Stromal cell of bone marrow (primary cell): ENCODE data around the gene GIGYF2.
"Not testable (repeated sequence)": the region's sequence is repeated elsewhere in the genome, so short reads cannot be mapped to it uniquely, and the experiment has no call there.

Experiments used
- DNase-seq: peaks from one replicate; pipeline ENCODE4 v3.0.0-alpha.2; 2012; ENCODE audit warnings: low read depth

Gene GIGYF2

GRCh38 chr2:232896111-232896510, 199.0 kb downstream of the GIGYF2 start:
- DNase-seq: no peak

- DNase-seq: no peak
These were observed 199.8 kb downstream of the GIGYF2 start for GRCh38 chr2:232896720-232897597.

- no peak for DNase-seq
These were observed 200.7 kb downstream of the GIGYF2 start for GRCh38 chr2:232897598-232898408.

DNA sequence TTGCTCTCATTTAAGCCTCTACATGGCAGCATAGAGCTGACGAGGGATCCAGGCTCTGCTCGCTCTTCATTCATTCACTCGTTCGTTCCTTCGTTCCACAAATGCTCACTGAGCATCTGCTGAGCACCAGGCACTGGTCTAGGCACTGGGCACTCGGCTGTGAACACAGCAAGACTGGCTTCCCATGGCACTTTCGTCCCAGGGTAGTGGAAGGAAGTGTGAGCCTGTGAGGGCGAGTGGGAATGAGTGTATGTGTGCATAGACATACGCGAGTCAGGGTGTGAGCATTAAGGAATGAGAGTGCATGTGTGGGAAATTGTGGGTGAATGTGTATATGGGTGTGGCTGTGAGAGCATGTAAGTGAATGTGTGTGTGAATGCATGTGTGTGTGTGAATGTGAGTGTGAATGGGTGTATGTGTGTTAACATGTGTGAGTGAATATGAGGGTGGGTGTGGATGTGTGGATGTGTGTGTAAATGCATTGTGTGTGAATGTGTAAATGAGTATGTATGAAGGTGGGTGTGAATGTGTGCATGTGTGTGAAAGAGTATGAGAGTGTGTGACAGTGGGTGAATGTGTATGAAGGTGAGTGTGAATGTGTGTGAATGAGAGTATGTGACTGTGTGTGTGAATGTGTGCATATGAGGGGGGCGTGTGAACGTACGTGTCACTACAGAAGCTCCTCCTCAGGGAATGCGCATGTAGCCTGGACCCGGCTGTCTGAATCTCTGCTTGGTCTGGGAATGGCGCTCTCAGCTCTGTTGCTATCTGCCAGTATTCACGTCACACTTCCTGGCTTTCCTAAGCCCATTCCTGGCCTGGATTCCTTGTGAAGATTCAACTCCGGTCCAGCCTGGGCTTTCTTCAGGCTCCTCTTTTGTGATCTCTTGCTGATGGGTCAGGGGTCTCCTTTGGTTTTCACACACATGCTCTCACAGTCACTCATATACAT, 201.7 kb downstream of the GIGYF2 start:
- peak; percentile 31 for DNase-seq

DNA sequence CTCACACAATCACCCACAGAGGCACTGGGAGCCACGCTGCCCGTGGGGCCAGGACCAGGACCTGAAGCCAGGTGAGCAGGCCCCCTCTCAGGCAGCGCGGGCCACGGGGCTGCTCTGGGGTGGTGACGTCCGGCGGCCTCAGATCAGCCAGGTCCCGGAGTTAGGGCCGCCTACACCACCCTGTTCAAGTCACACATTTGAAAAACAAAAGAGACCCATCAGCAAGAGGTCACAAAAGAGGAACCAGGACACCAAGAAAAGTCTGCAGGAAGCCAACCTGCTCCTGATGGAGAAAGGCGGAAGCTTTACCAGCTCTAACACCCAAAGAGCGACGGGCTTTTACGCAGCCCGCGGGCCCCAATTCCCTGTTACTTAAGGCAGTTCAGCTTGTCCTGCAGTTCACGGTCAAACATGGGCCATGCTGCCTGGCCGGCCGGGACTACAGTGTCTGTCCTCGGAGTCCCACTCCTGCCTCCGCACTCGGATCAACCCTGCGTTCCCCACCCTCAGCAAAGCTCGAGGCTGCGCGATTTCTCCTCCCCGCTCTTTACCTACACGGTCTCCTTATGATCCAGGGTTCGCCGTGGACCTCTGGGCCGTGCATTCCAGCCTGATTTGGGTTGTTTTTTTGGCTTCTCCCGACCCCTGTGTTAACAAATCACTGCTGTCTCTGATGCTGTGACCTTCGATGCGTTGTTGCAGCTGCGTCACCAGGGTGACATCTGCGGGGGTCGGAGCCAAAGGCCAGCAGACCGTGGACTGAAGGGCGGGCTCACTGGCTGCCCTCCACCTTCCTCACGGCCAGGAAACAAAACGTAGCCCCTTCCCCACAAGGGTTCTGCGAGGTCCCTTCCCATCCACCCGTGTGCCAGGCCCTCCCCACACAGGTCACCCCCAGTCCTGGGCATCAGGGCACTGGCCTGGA, 203.9 kb downstream of the GIGYF2 start:
- DNase-seq: no peak

GRCh38 chr2:232901736-232902578, 204.8 kb downstream of the GIGYF2 start:
- peak; percentile 83 for DNase-seq

DNA sequence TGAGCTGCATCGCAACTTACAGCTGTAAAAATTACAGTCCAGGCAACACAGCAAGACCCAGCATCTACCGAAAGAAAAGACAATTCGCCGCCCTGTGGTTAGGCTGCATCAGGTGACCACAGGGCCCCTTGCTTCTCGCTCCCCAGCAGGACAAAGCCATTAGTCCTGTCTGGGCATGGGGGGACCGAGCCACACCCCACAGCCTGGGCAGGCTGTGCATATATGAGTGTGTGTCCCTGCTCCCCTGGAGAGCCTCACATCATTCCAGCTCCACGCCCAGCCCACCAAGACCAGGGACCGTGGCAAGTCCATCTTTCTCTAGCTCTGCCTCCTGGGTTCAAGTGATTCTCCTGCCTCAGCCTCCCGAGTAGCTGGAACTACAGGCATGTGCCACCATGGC, 206.9 kb downstream of the GIGYF2 start:
- DNase-seq: no peak

- not testable (repeated sequence) for DNase-seq
These were observed 210.0 kb downstream of the GIGYF2 start for GRCh38 chr2:232906867-232907717.

DNA sequence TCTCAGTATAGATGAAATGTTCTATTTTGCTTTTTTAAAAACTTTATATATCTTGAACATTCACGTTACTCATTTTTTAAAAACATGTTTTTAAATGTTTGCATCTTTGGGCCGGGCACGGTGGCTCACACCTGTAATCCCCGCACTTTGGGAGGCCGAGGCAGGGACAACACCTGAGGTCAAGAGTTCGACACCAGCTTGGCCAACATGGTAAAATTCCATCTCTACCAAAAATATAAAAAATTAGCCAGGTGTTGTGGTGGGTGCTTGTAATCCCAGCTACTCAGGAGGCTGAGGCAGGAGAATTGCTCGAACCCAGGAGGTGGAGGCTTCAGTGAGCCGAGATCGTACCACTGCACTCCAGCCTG, 210.6 kb downstream of the GIGYF2 start:
- not testable (repeated sequence) for DNase-seq

- no peak for DNase-seq
These were observed 211.6 kb downstream of the GIGYF2 start for GRCh38 chr2:232908695-232909094.
